VCaP (cell line): ENCODE data around the gene ANXA2.

Experiments
- H3K27ac ChIP-seq: fragments of 450-650 bp; 2 replicates; pipeline ENCODE4 v1.5.1; 2017
- TF ChIP-seq, protein P1 (sequence below): fragments of 450-650 bp; conservative IDR thresholded peaks from 2 replicates; pipeline ENCODE4 v1.5.1; 2017; ENCODE audit warnings: mild to moderate bottlenecking, moderate library complexity

Gene ANXA2

DNA sequence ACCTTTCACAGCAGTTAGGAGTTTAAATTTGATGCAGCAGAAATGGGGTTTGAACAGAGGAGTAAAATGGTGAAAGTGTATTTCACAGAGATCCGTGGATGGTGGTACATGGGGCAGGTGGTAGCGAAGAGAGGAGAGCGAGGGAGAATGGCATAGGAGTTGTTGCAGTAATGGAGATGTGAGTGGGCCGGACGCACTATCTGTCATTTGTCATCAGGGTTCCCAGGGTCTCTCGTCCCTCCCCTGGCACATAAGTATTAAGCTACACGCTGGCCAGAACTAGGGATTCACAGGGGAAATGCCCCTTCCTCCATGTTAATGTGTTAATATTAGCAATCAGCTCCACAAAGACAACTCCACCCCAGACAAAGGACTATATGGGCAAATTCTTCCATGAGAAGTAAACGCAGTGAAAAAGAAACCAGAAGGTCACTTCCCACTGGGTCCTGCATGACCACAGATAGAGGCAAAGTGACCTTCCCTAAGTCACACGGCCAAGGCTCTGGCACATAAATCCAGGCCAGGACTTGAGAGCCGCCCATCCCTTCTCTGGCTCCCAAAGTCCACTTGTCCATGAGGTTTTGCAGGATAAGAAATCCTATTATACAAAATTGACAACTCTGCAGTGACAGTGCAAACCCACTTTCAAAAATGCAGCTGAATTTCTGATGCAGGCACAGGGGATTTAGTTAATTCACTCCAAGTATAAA is 42.5 kb downstream of the ANXA2 start:
- no peak overlapping the region for H3K27ac ChIP-seq
- TF ChIP-seq, protein P1, sequence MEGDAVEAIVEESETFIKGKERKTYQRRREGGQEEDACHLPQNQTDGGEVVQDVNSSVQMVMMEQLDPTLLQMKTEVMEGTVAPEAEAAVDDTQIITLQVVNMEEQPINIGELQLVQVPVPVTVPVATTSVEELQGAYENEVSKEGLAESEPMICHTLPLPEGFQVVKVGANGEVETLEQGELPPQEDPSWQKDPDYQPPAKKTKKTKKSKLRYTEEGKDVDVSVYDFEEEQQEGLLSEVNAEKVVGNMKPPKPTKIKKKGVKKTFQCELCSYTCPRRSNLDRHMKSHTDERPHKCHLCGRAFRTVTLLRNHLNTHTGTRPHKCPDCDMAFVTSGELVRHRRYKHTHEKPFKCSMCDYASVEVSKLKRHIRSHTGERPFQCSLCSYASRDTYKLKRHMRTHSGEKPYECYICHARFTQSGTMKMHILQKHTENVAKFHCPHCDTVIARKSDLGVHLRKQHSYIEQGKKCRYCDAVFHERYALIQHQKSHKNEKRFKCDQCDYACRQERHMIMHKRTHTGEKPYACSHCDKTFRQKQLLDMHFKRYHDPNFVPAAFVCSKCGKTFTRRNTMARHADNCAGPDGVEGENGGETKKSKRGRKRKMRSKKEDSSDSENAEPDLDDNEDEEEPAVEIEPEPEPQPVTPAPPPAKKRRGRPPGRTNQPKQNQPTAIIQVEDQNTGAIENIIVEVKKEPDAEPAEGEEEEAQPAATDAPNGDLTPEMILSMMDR = no peak

DNA sequence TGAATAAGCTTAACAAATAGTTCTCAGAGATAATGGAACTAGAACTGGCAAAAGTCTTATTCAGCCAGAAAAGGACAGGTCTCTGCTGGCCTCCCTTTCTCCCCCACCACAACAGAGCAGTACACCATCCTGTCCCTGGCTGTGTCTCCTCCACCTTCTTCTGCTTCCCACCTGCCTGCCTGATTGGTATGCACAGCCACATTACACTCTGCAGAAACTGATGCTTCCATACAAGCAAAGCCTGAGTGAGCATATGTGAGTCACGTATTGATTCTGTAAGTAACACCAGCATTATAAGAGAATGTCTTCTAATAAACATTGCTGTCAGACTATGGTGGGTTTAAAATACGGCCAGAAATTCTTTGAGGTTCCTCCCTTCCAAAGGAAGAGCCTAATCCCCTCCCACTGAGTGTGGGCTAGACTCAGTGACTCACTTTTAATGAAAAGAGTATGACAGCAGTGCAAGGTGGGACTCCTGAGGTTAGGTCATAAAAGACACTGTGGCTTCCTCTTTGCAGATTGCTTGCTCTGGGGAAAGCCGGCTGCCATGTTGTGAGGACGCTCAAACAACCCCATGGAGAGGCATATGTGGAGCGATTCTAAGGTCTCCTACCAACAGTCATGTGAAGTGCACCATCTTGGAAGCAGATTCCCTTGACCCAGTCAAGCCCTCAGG is 44.4 kb downstream of the ANXA2 start:
- H3K27ac ChIP-seq = no peak overlapping the region

DNA sequence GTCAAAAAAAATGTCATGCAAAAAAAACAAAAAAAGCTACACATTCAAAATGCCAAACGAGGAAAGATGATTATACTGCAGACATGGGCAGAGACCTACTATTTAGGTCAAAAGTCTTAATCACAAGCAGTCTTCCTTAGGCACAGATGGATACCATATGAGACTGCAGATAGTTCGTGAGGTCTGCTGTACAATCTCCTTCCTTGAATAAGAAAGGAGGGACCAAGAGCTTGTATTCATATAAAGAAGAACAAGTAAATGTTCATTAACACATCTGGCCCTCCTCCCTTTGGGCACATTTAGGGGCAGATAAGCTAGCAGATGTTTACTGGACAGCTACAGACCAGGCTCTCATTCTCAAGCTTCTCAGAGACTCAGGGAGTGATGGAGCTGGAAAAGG is 45.3 kb downstream of the ANXA2 start:
- TF ChIP-seq, protein P1 = no peak
- no peak overlapping the region for H3K27ac ChIP-seq

More for the DNA sequence above, 44.4 kb downstream of the ANXA2 start:
- TF ChIP-seq, protein P1 = no peak

DNA sequence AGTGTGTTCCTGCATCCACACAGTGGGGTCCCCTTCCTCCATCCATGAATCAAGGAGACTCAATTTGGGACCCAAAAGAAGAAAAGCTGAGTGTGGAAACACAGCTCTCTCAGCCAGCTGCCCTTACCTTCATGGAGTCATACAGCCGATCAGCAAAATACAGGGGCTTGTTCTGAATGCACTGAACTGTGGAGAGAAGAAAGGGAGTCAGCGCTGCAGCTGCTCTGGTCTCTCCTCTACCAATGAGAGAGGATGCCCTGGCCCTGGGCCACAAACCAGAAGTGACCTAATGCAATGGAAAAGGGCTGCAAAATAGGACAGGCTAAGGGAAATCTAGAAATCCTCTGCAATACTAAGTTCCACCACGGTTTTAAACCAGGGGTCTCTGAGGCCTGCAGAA is 46.7 kb downstream of the ANXA2 start:
- TF ChIP-seq, protein P1 = no peak
- H3K27ac ChIP-seq = no peak overlapping the region

DNA sequence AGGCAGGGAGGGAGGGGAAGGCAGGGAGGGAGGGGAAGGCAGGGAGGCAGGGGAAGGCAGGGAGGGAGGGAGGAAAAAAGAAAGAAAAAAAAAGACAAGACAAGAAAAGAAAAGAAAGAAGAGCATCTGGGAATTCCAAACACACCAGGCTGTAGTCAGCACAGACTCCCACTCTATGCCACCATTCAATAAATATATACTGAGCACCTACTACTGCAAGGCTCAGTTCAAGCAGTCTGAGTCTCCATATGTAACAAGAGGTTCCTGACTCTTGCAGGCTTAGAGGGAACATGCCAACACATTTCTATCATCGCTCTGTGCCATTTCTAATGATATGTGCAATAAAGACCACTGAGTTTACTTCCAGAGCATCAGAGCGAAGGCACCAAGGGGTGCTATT is 47.7 kb downstream of the ANXA2 start:
- no peak overlapping the region for H3K27ac ChIP-seq
- TF ChIP-seq, protein P1 = no peak

DNA sequence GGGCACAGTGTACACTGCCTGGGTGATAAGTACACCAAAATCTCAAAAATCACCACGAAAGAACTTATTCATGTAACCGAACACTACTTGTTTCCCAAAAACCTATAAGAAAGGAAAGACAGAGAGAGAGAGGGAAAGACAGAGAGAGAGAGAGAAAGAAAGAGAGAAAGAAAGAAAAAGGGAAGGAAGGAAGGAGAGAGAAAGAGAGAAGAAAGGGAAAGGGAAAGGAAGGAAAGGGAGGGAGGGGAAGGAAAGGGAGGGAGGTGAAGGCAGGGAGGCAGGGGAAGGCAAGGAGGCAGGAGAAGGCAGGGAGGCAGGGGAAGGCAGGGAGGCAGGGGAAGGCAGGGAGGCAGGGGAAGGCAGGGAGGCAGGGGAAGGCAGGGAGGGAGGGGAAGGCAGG is 48.2 kb downstream of the ANXA2 start:
- TF ChIP-seq, protein P1 = no peak
- no peak overlapping the region for H3K27ac ChIP-seq

DNA sequence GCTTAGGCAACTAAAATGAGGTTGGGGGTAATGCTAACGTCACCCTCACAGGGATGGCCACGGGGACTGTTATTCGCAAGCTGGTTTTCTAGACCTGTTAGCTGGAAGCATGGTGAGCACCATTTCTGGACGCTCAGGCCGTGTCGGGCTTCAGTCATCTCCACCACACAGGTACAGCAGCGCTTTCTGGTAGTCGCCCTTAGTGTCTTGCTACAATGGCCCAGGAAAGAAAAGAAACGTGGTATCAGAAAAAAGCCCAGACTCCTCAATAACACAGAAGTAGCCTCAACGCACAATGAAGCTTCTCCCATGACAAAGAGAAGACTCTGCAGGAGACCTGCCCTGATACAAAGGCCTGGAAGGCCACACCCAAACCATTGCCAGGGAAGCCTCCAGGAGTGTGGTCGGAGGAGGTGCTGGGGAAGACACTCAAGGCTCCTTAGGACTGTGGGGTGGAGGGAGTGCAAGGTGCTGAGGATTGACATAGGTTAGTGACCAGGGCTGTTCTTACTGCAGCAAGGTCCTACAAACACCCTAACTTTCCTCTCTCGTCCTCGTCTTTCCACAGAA is 50.2 kb downstream of the ANXA2 start:
- no peak overlapping the region for H3K27ac ChIP-seq
- TF ChIP-seq, protein P1 = no peak
